Stimulated activated CD8-positive, alpha-beta memory T cell treated with anti-CD3 and anti-CD28 coated beads, Interleukin-2, amount 100 ng/mL, for 48 hours (primary cell): Measurements from ENCODE around the gene GRID1.

Experiments
- DNase-seq, 2 donors: peaks; one replicate each; pipeline ENCODE4 v3.0.0-alpha.2; 2020; ENCODE audit warnings: low read depth in 2 of 2

The GRID1 gene

DNA sequence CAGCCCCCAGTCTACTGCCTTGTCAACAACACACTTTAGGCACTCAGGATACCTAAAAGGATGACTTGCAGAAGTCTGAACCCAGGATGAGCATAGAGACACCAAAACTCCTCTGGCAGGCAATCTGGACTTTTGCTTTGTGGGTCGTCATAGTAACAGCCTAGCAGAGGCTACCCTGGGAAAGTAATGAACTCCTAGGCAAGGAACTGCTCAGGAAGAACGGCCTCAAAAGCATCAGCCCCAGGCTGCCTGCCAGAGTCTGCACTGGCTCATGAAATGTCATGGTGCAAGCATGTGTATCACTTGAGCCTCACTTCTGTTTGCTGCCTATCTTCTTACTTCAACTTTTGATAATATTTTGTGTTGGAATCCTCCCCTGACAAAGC, 715.1 kb downstream of the GRID1 start:
- no peak for DNase-seq

DNA sequence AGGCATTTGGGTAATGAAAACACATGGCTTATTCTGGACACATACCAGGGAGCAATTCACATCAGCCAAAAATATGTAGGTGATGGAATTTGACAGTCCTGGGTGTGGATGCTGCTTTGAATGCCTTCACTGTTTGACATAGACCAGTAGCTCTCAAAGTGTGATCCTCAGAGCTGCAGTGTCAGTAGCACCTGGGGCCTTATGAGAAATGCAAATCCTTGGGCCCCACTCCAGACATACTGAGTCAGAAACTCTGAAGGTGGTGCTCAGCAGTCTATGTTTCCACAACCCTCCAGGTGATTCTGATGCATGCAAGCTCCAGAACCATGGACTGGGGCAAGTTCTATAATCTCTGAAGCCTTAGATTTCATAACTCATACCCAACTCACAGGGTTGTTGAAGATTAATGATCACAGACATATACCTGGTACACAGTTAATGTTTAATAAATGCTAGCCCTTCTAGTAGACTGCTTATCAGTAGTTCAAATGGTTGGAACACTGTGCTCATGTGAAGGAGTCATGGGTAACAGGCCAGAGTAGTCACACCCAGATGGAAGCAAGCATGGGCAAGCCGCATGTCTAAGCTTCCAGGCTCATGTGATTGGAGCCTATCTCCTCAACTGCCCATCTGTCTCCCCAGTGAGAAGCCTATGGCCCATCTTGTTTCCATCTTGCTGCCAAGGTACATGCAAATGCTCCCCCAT, 715.7 kb downstream of the GRID1 start:
- DNase-seq, result no peak

- no peak for DNase-seq
Measured at GRCh38 chr10:85649461-85649860, 717.1 kb downstream of the GRID1 start.

- DNase-seq, result no peak
Measured at GRCh38 chr10:85648279-85648754, 718.3 kb downstream of the GRID1 start.

DNA sequence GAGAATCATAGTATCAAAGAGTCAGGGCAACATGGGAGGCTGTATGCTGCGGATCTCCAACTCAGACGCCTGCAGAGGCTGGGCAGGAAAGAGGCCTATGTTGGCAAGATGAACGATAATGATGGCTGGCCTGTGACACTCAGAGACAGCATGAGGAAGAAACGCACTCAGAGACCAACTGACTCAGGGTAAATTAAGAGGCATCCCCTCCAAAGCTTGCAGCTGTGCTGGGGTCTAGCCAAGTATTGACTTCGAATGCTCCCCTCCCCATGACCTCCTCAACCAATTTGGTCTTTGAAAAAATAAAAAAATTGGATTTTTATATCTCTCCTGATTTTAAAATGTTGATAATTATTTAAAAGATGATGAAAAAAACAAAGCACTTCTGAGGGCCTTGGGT, 718.9 kb downstream of the GRID1 start:
- no peak for DNase-seq

DNA sequence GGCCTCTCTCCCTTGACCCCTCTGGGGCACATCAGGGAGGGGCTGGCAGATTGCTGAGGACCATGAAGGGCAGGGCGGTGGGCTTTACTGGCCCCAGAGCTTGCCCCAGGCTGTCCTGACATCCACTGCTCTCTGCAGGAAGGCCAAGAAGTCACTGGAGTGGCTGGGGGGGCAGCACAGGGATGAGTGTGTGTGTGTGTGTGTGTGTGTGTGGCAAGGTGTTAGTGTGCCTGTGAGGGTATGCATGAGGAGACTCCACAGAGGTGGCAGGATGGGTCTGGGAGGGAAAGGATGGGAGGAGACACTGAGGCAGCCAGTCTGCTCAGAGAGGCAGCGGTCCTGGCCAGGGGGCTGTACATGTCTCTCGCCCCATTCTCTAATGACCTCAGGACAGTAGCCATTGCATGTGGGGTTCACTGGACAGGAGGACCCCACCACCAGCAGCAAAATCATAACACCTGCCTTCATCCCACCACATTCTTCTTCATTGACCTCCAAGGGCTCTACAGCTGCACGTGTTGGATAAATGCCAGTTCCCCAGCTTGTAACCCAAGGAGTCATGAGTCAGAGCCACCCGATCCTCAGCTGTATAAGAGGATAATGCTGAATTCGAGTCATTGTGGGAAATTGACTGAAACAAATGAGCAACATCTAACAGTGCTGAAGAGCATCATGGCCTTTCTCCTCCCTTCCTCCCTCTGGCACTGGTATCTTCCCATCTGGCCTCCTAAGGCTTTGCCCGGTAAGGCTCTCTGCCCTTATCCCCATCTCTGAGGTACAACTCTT, 720.5 kb downstream of the GRID1 start:
- no peak for DNase-seq

GRCh38 chr10:85645053-85645452, 721.5 kb downstream of the GRID1 start:
- no peak for DNase-seq

GRCh38 chr10:85643845-85644525, 722.6 kb downstream of the GRID1 start:
- no peak for DNase-seq

DNA sequence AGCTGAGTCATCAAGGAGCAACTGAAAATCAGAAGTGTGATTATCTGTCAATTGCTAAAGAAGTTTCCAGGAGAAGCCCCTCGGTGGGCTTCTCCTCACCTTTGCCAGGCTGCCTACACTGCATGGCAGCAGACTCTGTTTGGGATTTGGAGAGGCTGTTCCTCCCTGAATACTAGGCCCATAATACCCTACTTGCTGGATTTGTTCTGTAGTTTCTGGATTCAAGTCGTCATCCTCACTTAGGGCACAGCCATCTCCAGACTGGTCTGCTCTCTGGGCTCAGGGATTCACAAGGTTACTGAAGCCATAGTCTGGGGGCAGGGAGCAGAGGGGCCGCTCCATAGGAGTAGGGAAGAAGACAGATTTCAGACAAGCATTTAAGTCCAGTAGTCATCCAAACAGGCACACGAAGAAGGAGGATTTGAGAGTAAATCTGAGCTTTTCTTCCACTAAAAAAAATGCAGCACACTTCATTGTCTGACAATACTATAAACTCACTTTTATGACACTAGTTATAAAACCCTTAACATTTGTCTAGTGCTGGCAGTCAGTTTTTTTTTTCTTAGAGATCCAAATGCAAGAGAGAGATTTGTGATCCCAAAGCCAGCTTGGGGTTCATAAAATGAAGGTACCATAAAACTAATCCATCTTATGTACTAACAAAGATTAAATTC, 723.3 kb downstream of the GRID1 start:
- no peak for DNase-seq

DNA sequence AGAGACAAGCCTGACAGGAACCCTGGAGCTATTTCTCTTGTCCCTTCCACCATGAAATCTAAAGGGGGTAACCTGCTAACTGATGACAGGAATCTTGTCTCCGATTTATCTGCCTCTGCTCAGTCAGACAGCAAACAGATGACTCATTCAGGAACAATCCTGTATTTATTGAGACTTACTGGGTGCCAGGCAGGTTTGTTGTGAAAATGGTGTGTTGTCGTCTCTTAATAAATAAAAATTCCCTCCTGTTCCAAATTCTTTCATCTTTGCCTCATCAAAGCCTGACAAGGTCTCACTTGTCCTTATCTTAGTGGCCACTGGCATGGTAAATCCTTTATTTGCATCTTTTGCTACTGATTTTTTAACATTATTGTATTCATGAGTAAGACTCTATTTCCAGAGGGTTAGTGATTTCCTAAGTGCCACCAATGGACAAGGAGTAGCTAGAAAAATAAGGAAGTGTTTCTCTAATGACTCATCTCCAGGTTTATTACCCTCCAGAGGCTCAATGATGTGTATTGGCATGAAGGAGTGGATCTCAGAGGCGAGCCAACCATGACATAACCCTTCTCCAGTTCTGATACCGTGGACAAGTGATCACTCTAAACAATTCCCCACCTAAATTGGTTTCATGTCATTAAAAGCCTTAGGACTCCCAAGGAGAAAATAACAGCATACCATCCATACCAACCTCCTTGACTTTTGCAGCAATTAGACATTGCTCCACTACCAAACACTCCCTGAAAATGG, 724.0 kb downstream of the GRID1 start:
- DNase-seq, result no peak

DNA sequence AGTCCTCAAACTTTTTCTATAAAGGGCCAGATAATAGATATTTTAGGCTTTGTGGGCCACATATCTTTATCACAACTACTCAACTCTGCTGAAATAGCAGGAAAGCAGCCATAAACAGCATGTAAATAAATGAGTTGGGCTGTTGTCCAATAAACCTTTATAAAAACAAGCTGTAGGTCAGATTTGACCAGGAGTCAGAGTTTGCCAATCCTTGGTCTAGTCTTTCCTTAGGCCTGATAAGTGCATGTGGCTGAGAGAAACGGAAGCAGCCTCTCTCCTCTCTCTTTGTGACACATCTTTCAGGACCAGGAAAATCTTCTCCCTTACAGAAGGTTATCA, 724.5 kb downstream of the GRID1 start:
- DNase-seq, result no peak

DNA sequence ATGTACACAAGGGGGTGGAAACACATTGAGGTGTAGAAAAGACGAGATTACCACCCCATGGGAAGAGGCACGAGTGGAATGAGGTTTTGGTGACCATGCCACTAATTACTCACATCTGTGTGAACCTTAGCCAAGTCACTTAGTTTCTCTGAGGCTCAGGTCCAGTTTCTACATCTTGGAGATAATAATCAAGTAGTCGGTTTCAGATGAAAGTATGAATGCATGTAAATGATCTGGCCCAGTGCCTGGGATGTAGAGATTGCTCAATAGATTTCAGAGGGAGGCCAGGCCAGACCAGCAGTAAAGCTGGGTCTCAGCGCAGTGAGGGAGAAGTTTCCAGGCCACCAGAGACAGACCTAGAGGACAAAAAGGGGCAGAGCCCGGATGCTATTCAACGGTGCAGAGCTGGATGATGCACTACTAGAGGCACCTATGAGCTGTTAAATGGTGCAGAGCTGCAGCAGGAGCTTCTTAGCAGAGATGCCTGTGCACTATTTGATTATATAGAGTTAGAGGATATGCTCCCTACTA, 725.1 kb downstream of the GRID1 start:
- DNase-seq, result no peak

- no peak for DNase-seq
Measured at GRCh38 chr10:85638797-85639196, 727.8 kb downstream of the GRID1 start.

DNA sequence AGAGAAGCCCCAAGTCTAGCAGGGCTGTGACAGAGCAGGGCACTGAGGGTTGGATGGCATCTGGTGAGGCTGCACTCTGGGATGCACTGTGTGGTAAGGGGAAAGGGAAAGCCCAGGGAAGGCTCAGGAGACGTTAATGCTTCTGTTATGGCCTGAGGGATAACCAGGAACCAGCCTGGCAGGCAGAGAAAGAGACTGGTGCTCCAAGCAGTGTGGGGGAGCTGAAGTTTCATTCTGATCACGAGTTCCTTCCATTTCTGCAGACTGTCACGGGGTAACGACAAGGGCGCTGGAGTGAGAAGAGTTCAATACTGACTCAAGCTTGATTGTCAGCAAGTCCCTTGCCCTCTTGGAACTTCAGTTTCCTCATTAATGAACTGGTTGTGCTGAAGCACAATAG, 730.9 kb downstream of the GRID1 start:
- no peak for DNase-seq

DNA sequence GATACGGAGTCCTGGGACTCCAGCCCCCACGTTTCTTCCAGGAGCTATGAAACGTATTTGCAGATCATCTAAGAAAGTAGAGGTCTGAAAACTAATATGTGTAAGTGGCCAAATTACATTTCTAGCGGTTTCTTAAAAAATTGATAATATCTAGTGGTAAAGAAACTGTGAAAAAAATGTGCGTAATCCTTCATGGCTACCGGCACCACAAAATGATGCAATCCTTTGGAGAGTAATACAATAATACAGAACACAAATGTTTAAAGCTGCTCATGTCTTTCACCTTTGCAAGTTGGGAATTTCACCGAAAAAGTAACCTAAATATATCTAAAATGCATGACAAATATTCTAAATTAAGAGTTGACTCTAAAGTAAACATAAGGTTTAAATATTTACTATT, 742.1 kb downstream of the GRID1 start:
- no peak for DNase-seq

- no peak for DNase-seq
Measured at GRCh38 chr10:85623758-85624157, 742.8 kb downstream of the GRID1 start.

DNA sequence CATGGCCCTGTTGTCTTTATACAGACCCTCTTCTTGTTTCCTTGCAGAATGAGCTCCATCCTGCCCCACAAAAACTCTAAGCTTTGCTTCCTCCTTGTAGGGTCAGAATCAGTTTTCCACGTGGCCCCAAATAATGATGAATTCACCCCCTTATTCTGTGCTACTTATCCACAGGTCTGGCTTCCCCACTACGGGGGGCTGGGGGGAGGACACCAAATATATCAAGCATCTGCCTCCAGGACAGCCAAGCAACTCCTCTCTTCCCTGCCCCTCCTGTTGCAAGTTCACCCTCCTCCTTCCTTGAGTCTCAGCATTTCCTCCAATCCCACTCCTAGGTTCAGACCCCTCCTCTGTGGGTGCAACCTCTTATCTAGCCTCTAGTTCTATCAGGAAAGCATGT, 743.3 kb downstream of the GRID1 start:
- no peak for DNase-seq

DNA sequence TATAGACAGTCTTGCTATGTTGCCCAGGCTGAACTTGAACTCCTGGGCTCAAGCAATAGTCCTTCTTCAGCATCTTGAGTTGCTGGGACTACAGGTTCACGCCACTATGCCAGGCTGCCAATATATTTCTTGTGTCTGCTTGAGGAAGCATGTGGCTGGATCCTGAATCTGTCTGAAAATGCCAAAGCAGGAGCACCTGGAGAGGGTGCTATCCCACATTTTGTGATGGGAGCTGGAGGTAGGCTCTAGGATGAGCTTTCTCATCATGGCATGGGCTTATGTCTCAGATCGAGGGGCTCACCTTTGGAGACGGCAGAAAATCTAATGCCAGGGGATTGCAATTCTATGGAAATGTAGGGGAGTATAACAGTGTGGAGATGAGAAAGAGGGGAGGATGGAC, 744.2 kb downstream of the GRID1 start:
- no peak for DNase-seq

GRCh38 chr10:85621562-85621961, 745.0 kb downstream of the GRID1 start:
- no peak for DNase-seq

DNA sequence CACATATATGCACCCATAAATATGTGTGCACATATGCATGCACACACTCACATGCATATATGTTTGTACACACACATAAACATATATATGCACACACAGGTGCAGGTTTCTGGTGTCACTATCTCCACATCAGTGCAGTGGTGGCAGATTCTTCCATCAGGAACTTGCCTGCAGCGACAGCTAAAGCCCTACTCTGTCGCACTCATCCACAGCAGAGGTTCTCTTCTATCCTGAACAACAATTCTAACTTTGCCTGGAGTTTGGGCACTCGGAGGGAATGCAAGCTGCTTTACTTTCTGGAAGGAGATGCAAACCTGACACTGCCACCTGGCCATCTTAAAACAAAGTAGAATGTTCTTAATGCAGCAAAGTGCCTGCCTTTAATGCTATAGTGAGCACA, 745.8 kb downstream of the GRID1 start:
- no peak for DNase-seq

DNA sequence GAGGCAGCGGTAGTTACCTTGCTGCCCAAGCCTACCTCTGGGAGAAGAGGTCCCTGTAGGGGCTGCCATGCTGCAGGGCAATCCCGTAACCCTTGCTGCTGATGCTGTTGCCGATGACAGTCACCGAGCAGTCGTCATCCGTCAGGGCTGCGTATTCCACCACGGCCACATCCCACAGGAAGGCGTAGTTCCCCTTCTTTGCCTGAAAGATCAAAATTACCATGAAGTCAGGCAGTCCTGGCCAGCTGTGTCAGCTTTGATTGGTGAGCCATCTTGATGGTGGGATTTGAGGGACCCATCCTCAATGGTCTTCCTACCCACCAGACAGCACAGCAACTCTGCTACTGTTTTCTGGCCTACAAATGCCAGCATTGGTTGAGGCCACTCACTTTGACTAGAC, 746.8 kb downstream of the GRID1 start:
- no peak for DNase-seq
